Endodermal cell (in vitro differentiated cells): ENCODE data around the gene MX1. TPM values are rescaled to one million over a fixed set of nuclear protein-coding genes. Genes with fewer than 3 reads are reported as not detected.

ENCODE experiments used
- DNase-seq: peaks from one replicate; pipeline ENCODE4 v3.0.0-alpha.2; 2017
- H3K27ac ChIP-seq: 2 replicates; pipeline ENCODE4 v1.5.1; 2013; ENCODE audit warnings: mild to moderate bottlenecking, low read depth, low read length, moderate library complexity
- H3K27me3 ChIP-seq: 2 replicates; pipeline ENCODE4 v1.6.1; 2013; ENCODE audit warnings: mild to moderate bottlenecking, low read length, moderate library complexity; ENCODE audit not compliant: insufficient read depth, control insufficient read depth, poor library complexity, severe bottlenecking
- H3K36me3 ChIP-seq: 2 replicates; pipeline ENCODE4 v1.7.0; 2013; ENCODE audit warnings: mild to moderate bottlenecking, low read length, moderate library complexity; ENCODE audit not compliant: control insufficient read depth, insufficient read depth
- H3K4me1 ChIP-seq: one replicate; pipeline ENCODE4 v1.7.0; 2013; ENCODE audit warnings: low read length; ENCODE audit not compliant: control insufficient read depth, insufficient read depth
- H3K4me3 ChIP-seq: 2 replicates; pipeline ENCODE4 v1.5.1; 2013; ENCODE audit warnings: mild to moderate bottlenecking, low read length, moderate library complexity
- H3K9ac ChIP-seq: 2 replicates; pipeline ENCODE4 v1.6.1; 2013; ENCODE audit warnings: mild to moderate bottlenecking, low read length, moderate library complexity; ENCODE audit not compliant: poor library complexity, severe bottlenecking; ENCODE audit errors: extremely low read depth
- H3K9me3 ChIP-seq: 2 replicates; pipeline ENCODE4 v1.6.1; 2013; ENCODE audit warnings: mild to moderate bottlenecking, low read length, moderate library complexity; ENCODE audit not compliant: control insufficient read depth
- H3K27ac Mint-ChIP-seq: 2 replicates; pipeline ENCODE4 v1.8.0; 2020; ENCODE audit warnings: mixed read lengths
- H3K27me3 Mint-ChIP-seq: 2 replicates; pipeline ENCODE4 v1.8.0; 2021; ENCODE audit warnings: mild to moderate bottlenecking, mixed read lengths; ENCODE audit not compliant: insufficient read depth
- H3K36me3 Mint-ChIP-seq: 2 replicates; pipeline ENCODE4 v1.8.0; 2020; ENCODE audit warnings: low read depth, mixed read lengths
- H3K4me1 Mint-ChIP-seq: 2 replicates; pipeline ENCODE4 v1.8.0; 2020; ENCODE audit warnings: mixed read lengths
- H3K4me3 Mint-ChIP-seq: 2 replicates; pipeline ENCODE4 v1.8.0; 2020; ENCODE audit warnings: mild to moderate bottlenecking, moderate library complexity, mixed read lengths
- H3K9me3 Mint-ChIP-seq: 2 replicates; pipeline ENCODE4 v1.8.0; 2020; ENCODE audit warnings: mild to moderate bottlenecking, mixed read lengths
- WGBS, 2 experiments: methylation state at CpG; one replicate each; pipeline versions ENCODE4 v1.1.5 to v1.1.7; 2013; ENCODE audit warnings: missing lambda C conversion rate in 2 of 2, mixed read lengths in 1 of 2; ENCODE audit not compliant: insufficient coverage in 1 of 2, insufficient read length in 1 of 2; 5-methylcytosine and 5-hydroxymethylcytosine counted together
- total RNA-seq, 2 donors: library from RNA; stranded (reverse); fragmentation: NEBNext Ultra II Directional in 1 of 2; extraction: Animal tissue kit (Norgen Biotek cat#: 25700) in 1 of 2; gene quantifications; 2 replicates in 1 of 2; 3 replicates in 1 of 2; pipeline ENCODE4 v1.2.1, GENCODE V29; 2021
- TF ChIP-seq, protein P1 (sequence below): fragments of 200-600 bp; sonication (generic); conservative IDR thresholded peaks from 2 replicates; pipeline ENCODE4 v1.5.0; 2021; ENCODE audit warnings: antibody characterized with exemption, mild to moderate bottlenecking

Gene MX1
- total RNA-seq, 2 donors from 2014 or later = 0.42 to 0.84 TPM

DNA sequence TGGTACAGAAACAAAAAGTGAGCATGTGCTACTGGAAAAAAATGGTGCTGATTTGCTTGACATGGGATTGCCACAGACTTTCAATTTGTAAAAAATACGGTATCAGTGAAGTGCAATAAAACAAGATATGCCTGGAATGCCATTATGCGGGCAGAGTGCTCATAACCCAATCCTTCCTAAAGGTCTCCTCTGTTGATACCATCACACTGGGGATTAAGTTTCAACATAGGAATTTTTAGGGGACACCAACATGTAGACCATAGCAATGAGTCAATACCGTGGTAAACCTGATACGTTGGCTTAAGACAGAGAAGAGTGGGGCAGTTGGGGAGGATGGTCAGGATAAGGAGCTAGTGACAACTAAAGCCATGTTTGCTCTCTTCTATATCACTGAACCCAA lies 20.5 kb downstream of the MX1 start:
- Histone ChIP-seq H3K4me3 (no peak overlapping the region), H3K4me1 (no peaks in the 10 kb centered on the region), H3K27me3 (no peaks in the 10 kb centered on the region), H3K9ac (no peak overlapping the region), H3K9me3 (no peaks in the 10 kb centered on the region), H3K27ac (no peak overlapping the region), H3K36me3 (no peaks in the 10 kb centered on the region)
- DNase-seq = no peak
- Mint-ChIP-seq H3K9me3 (no peaks in the 10 kb centered on the region), H3K27me3 (no peaks in the 10 kb centered on the region), H3K4me3 (no peak overlapping the region), H3K27ac (no peak overlapping the region), H3K4me1 (no peaks in the 10 kb centered on the region), H3K36me3 (no peaks in the 10 kb centered on the region)
- 90 to 97% methylated on average over 4 of the region's 4 CpGs for WGBS, 2 experiments
- TF ChIP-seq, protein P1, sequence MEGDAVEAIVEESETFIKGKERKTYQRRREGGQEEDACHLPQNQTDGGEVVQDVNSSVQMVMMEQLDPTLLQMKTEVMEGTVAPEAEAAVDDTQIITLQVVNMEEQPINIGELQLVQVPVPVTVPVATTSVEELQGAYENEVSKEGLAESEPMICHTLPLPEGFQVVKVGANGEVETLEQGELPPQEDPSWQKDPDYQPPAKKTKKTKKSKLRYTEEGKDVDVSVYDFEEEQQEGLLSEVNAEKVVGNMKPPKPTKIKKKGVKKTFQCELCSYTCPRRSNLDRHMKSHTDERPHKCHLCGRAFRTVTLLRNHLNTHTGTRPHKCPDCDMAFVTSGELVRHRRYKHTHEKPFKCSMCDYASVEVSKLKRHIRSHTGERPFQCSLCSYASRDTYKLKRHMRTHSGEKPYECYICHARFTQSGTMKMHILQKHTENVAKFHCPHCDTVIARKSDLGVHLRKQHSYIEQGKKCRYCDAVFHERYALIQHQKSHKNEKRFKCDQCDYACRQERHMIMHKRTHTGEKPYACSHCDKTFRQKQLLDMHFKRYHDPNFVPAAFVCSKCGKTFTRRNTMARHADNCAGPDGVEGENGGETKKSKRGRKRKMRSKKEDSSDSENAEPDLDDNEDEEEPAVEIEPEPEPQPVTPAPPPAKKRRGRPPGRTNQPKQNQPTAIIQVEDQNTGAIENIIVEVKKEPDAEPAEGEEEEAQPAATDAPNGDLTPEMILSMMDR = no peak

DNA sequence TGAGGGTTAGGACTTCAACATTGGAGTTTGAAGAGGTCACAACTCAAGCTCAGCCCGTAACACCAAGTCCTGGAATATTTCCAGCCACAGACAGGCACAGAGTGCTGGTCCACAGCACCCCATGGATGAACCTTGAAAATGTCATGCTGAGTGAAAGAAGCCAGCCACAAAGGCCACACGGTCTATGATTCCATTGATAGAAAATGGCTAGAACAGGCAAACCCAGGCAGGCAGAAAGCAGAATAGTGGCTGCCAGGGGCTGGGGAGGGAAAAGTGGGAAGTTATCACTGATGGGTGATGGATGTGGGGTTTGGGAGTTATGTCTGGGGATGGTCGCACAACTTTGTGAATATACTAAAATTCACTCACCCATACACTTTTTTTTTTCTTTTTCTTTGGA lies 21.3 kb downstream of the MX1 start:
- no peak overlapping the region for H3K9ac ChIP-seq
- TF ChIP-seq, protein P1 = no peak
- H3K9me3 Mint-ChIP-seq = no peaks in the 10 kb centered on the region
- no peak overlapping the region for H3K27ac Mint-ChIP-seq
- WGBS, 2 experiments = 90 to 100% methylated on average over 1 to 3 of the region's 3 CpGs
- no peaks in the 10 kb centered on the region for H3K36me3 ChIP-seq
- no peak overlapping the region for H3K4me3 ChIP-seq
- H3K9me3 ChIP-seq = no peaks in the 10 kb centered on the region
- no peak overlapping the region for H3K4me3 Mint-ChIP-seq
- no peak for DNase-seq
- H3K27me3 ChIP-seq = no peaks in the 10 kb centered on the region
- no peaks in the 10 kb centered on the region for H3K4me1 ChIP-seq
- H3K4me1 Mint-ChIP-seq = no peaks in the 10 kb centered on the region
- H3K27ac ChIP-seq = no peak overlapping the region
- no peaks in the 10 kb centered on the region for H3K36me3 Mint-ChIP-seq
- no peaks in the 10 kb centered on the region for H3K27me3 Mint-ChIP-seq

DNA sequence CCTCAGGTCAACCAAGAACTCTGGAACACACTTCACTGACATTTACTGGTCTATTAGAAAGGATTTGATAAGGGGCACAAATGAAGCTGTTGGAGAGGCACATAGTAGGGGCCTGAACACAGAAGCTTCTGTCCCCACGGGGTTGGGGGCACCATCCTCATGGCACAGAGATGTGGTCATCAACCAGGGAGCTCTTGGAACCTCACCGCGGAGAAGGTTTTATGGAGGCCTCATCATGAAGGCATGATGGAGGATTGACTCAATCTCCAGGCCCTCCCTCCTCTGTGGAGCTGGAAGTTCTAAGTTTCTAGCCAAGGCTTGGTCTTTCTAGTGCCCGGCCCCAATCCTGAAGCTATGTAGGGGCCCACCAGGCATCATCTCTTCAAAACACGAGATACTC lies 23.6 kb downstream of the MX1 start:
- Mint-ChIP-seq H3K9me3 (no peaks in the 10 kb centered on the region), H3K27me3 (no peaks in the 10 kb centered on the region), H3K4me1 (peaks cover 4% of the 10 kb centered on the region), H3K27ac (no peak overlapping the region), H3K36me3 (no peaks in the 10 kb centered on the region), H3K4me3 (no peak overlapping the region)
- Histone ChIP-seq H3K27me3 (no peaks in the 10 kb centered on the region), H3K9ac (no peak overlapping the region), H3K4me3 (no peak overlapping the region), H3K27ac (no peak overlapping the region), H3K36me3 (no peaks in the 10 kb centered on the region), H3K4me1 (no peaks in the 10 kb centered on the region), H3K9me3 (no peaks in the 10 kb centered on the region)
- TF ChIP-seq, protein P1 = no peak
- DNase-seq = no peak
- 67 to 76% methylated on average over 3 to 5 of the region's 5 CpGs for WGBS, 2 experiments
